A673 (cell line): ENCODE measurements around the gene ARHGEF26. TPM values are rescaled to one million over a fixed set of nuclear protein-coding genes. Genes with fewer than 3 reads are reported as not detected.

Experiments
- BruUV-seq: library from RNA; stranded (reverse); fragments of 400-500 nt; replicated peaks from 2 replicates; lab custom pipeline; 2021; lab: Mats Ljungman, UMichigan
- CTCF ChIA-PET: fragments of 300-600 bp; sonication (Branson Sonifier 250); formaldehyde crosslinking; loops from one replicate; lab custom pipeline; 2022; ENCODE audit warnings: antibody characterized with exemption; lab: Charles Lee
- POLR2A ChIA-PET: fragments of 300-600 bp; sonication (Branson Sonifier 250); formaldehyde crosslinking; loops from one replicate; lab custom pipeline; 2022; ENCODE audit warnings: antibody characterized with exemption; ENCODE audit not compliant: low non-redundant PET; lab: Charles Lee
- DNase-seq: peaks from one replicate; pipeline ENCODE4 v3.0.0-alpha.2; 2015; ENCODE audit warnings: low spot score
- H3K27ac ChIP-seq: fragments of 200-600 bp; sonication (generic); 2 replicates; pipeline ENCODE4 v1.5.1; 2016; ENCODE audit warnings: mixed run types, low read depth, mild to moderate bottlenecking, mixed read lengths, antibody characterized with exemption, low read length; ENCODE audit not compliant: poor library complexity, severe bottlenecking
- H3K27me3 ChIP-seq: fragments of 200-600 bp; sonication (generic); replicated peaks from 2 replicates; pipeline ENCODE4 v1.6.1; 2017; ENCODE audit warnings: mixed run types, low read depth, mild to moderate bottlenecking, mixed read lengths, antibody characterized with exemption, low read length; ENCODE audit not compliant: insufficient read depth, poor library complexity
- H3K36me3 ChIP-seq: fragments of 200-600 bp; sonication (generic); 2 replicates; pipeline ENCODE4 v1.6.1; 2016; ENCODE audit warnings: mixed run types, mild to moderate bottlenecking, mixed read lengths, antibody characterized with exemption, low read length; ENCODE audit not compliant: insufficient read depth, poor library complexity, severe bottlenecking
- H3K4me1 ChIP-seq: fragments of 200-600 bp; sonication (generic); 2 replicates; pipeline ENCODE4 v1.6.1; 2017; ENCODE audit warnings: mixed run types, mild to moderate bottlenecking, mixed read lengths, antibody characterized with exemption, low read length; ENCODE audit not compliant: insufficient read depth, poor library complexity, severe bottlenecking
- H3K4me3 ChIP-seq: fragments of 200-600 bp; sonication (generic); 2 replicates; pipeline ENCODE4 v1.5.1; 2016; ENCODE audit warnings: low read depth, mixed run types, mild to moderate bottlenecking, mixed read lengths, low read length; ENCODE audit not compliant: poor library complexity, severe bottlenecking
- H3K9me3 ChIP-seq: fragments of 200-600 bp; sonication (generic); 2 replicates; pipeline ENCODE4 v1.6.1; 2016; ENCODE audit warnings: mixed run types, low read depth, mild to moderate bottlenecking, mixed read lengths, antibody characterized with exemption, low read length; ENCODE audit not compliant: poor library complexity, severe bottlenecking
- CTCF ChIP-seq: fragments of 300-800, 200-600 bp; sonication (generic); conservative IDR thresholded peaks from 2 replicates; pipeline ENCODE4 v1.5.1; 2017; ENCODE audit warnings: low read depth, mild to moderate bottlenecking, antibody characterized with exemption, low read length, moderate library complexity, mixed read lengths
- EZH2 ChIP-seq: fragments of 200-600 bp; sonication (generic); IDR thresholded peaks from 2 replicates; pipeline ENCODE4 v1.6.1; 2017; ENCODE audit warnings: borderline replicate concordance, low read depth, mild to moderate bottlenecking, mixed read lengths, antibody characterized with exemption, low read length; ENCODE audit not compliant: poor library complexity, severe bottlenecking
- intact Hi-C: fragments of 100-400 bp; cut with micrococcal nuclease; formaldehyde crosslinking; loops from one replicate; pipeline ENCODE4 v1.10.0; 2022; ENCODE audit not compliant: unreplicated experiment
- total RNA-seq: library from RNA; stranded (reverse); gene quantifications from 2 replicates; pipeline ENCODE4 v1.2.3, GENCODE V29; 2021

ARHGEF26 gene
- total RNA-seq, 1 experiment from 2014 or later, result 15.9 TPM

DNA sequence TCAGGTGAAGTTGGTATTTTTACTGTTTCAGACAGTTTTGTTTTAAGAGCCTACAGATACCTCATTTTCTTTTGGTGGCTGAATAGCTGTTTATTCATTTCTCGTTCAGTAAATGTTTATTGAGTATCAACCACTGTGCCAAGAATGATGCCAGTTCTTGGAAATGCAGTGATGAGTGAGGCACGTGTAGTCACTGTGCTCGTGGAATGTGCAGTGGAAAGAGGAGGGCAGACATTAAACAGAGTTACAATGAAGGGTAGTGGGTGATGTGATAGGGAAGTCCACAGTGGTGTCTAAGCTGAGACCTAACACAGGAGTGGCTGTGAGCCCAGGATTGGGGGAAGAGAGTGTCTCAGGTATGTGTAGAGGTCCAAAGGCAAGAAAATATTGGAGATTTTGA, 73.7 kb downstream of the ARHGEF26 start:
- no peaks in the 10 kb centered on the region for H3K27me3 ChIP-seq
- ChIA-PET CTCF (no interaction called here), POLR2A (no interaction called here)

DNA sequence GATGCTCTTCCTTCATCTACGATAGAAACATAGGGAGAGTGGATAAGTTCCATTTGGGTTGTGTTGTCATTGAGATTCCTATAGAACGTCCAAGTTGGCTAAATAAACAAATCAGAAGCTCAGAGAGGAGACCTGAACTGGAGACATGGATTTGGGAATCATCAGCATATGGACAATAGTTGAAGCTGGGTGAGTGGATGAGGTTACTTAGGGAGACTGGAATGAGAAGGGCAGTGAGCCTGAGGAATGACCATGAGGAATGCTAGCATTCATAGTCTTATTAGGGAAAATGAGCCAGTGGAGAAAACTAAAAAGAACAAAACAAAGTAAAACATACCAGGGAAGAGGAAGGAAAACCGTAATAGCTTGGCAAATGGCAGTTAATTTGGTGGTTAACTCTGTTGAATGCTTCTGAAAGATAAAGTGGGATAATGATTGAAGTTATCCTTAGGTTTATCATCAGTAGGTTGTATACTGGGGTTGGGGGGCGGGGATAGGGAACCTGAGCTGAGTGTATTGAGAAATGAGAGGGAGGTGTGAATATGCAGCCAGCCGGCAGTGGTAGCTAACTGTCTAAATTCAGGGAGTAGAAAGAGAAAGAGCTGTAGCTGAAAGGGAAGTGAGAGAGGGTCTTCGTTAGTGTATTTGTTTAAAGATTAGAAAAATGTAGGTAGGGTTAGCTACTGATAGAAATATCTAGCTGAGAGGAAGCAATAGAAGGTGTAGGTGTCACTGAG, 74.6 kb downstream of the ARHGEF26 start:
- ChIA-PET CTCF (interaction anchor here (0.7 kb wide), 1 partner anchor 94 kb away, joined by 3 read pairs; no protein-coding TSS in a partner anchor), POLR2A (no interaction called here)
- H3K4me3 ChIP-seq, result no peak overlapping the region
- DNase-seq, result no peak
- no peaks in the 10 kb centered on the region for H3K4me1 ChIP-seq
- TF ChIP-seq EZH2 (no peak), CTCF (no peak)
- H3K9me3 ChIP-seq, result no peaks in the 10 kb centered on the region
- H3K27ac ChIP-seq, result no peak overlapping the region
- H3K36me3 ChIP-seq, result peaks cover 8% of the 10 kb centered on the region
- no TSS peak for BruUV-seq
- intact Hi-C loops, result no loop called here
- no peaks in the 10 kb centered on the region for H3K27me3 ChIP-seq

More for the DNA sequence above, 73.7 kb downstream of the ARHGEF26 start:
- no TSS peak for BruUV-seq
- no peaks in the 10 kb centered on the region for H3K4me1 ChIP-seq
- H3K27ac ChIP-seq, result no peak overlapping the region
- no peak overlapping the region for H3K4me3 ChIP-seq
- DNase-seq, result no peak
- intact Hi-C loops, result no loop called here
- no peaks in the 10 kb centered on the region for H3K9me3 ChIP-seq
- TF ChIP-seq EZH2 (no peak), CTCF (no peak)
- peaks cover 8% of the 10 kb centered on the region for H3K36me3 ChIP-seq

DNA sequence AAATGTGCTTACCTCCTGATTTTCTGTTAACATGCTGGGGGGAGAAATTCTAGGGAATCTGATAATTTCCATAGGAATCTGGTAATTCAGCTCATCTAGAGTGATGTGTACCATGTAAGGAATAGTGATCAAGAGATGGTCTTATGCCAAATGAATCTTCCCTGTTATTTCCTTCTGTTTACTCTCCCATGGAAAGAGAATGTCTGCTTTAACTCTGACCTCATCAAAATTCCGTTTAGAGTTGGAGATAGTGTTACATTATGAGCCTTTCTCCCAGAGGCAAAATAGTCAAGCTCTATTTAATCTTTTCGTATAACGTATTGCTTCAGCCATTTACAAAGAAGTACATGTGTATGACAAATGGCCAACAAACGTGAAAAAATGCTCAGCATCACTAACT, 76.6 kb downstream of the ARHGEF26 start:
- BruUV-seq, result no TSS peak
- Histone ChIP-seq H3K27ac (no peak overlapping the region), H3K4me3 (no peak overlapping the region), H3K27me3 (no peaks in the 10 kb centered on the region), H3K36me3 (no peaks in the 10 kb centered on the region), H3K9me3 (no peaks in the 10 kb centered on the region), H3K4me1 (no peaks in the 10 kb centered on the region)
- intact Hi-C loops, result no loop called here
- TF ChIP-seq EZH2, result no peak
- TF ChIP-seq CTCF, result no peak
- ChIA-PET POLR2A (no interaction called here), CTCF (no interaction called here)
- DNase-seq, result no peak
